ENCODE data around the gene LRTM1. TPM values are rescaled to one million over a fixed set of nuclear protein-coding genes. Genes with fewer than 3 reads are reported as not detected.

The LRTM1 gene
- polyA plus RNA-seq, 1 experiment = not detected

DNA sequence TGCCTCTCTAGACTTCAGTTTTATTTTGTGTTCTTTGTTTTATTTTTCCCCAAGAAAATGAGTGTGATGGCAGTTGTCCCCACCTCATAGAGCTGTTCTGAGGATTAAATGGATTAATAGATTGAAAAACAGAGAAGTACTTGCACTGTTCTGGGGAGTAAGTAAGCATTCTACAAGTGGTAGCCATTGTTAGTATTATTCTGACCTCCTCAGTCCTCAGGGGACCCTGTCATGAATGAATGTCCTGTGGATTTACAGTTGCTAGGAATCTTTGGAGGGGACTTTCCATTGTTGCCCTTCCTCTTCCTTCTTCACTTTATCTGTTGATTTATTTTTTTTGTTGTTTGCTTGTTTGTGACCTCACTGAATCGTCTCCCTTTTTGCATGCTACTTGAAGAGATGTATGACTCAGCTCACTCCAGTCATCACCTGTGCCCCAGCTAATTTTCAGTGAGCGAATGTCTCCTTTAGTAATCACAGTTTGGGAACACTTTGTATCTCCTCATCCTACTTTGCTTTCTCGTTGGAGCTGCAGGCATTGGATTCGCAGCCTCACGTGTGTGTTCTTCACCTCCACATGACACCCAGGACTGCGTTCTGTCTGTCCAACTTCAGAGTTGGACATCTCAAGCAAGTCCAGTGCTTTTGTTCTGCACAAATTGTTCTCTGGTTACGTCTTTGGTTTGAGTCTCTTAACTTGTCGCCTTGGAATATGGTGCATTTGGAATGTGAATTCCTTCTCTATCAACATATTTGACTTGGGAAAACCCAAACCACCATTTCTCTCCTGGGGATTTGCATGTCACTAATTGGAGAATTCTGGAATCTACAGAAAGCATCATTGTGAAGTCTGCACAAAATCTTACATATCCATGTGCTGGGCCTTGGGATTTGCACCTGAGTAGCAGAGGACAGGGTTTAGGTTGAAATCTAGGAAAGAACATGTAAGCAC lies 54.5 kb downstream of the LRTM1 start:
- Histone ChIP-seq H3K36me3 (ENCODE audit: control insufficient read depth, insufficient read depth, low read length) (no peaks in the 10 kb centered on the region), H3K27me3 (ENCODE audit: control insufficient read depth, insufficient read depth, low read length) (no peaks in the 10 kb centered on the region), H3K4me3 (ENCODE audit: low read depth, low read length) (no peak overlapping the region)
- CTCF ChIA-PET = interaction anchor here (1.0 to 1.2 kb wide), 2 partner anchors 73 to 113 kb away, joined by 3 read pairs; no protein-coding TSS in a partner anchor
- TF ChIP-seq, protein P1, sequence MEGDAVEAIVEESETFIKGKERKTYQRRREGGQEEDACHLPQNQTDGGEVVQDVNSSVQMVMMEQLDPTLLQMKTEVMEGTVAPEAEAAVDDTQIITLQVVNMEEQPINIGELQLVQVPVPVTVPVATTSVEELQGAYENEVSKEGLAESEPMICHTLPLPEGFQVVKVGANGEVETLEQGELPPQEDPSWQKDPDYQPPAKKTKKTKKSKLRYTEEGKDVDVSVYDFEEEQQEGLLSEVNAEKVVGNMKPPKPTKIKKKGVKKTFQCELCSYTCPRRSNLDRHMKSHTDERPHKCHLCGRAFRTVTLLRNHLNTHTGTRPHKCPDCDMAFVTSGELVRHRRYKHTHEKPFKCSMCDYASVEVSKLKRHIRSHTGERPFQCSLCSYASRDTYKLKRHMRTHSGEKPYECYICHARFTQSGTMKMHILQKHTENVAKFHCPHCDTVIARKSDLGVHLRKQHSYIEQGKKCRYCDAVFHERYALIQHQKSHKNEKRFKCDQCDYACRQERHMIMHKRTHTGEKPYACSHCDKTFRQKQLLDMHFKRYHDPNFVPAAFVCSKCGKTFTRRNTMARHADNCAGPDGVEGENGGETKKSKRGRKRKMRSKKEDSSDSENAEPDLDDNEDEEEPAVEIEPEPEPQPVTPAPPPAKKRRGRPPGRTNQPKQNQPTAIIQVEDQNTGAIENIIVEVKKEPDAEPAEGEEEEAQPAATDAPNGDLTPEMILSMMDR (IDR thresholded peaks at IDR 0.05; ENCODE audit: insufficient read depth, low read depth, low read length) = no peak
- POLR2A ChIA-PET = no interaction called here
- no peak for DNase-seq (ENCODE audit: low read depth)

DNA sequence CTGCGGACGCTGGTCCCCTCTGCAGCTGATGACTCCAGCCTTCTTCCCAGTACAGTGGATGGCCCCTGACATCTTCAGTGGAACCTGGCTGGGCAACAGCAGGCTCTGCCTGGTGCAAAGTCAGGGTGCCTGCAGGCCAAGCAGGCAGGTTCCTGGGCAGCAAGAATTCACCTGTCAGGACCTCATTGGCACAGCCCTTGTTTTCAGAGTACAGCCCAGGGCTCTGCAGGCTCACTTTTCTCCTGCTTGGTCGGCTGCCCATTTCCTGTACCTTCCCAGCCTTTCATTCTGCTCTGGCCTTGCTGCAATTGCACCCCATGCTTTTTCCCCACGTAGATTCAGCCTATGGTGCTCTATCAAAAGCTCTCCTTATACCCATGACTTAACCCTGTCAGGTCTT lies 56.0 kb downstream of the LRTM1 start:
- H3K27me3 ChIP-seq (ENCODE audit: control insufficient read depth, insufficient read depth, low read length) = no peaks in the 10 kb centered on the region
- H3K36me3 ChIP-seq (ENCODE audit: control insufficient read depth, insufficient read depth, low read length) = no peaks in the 10 kb centered on the region
- no peak for DNase-seq (ENCODE audit: low read depth)
- TF ChIP-seq, protein P1 (IDR thresholded peaks at IDR 0.05; ENCODE audit: insufficient read depth, low read depth, low read length) = no peak
- CTCF ChIA-PET = interaction anchor here (0.8 to 1.0 kb wide), 2 partner anchors 75 to 294 kb away, joined by 3 to 4 read pairs; no protein-coding TSS in a partner anchor
- POLR2A ChIA-PET = no interaction called here
- no peak overlapping the region for H3K4me3 ChIP-seq (ENCODE audit: low read depth, low read length)

DNA sequence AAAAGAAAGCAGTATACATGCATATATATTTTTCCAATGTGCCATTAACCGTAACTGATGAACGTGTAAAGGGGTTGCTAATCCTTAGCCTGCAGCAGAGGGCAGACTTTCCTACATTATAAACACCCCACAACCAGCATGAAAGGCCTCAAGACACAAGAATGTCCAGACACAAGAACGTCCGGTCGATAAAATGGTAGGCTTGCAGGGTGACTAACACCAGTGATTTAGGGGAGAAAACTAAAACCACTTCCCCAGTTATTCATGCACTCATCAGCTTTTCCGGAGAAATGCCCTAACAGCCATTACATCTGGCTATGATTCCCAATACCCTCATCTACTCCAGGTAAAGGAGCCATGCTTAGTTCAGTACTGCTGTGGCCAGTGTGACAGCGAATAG lies 57.4 kb downstream of the LRTM1 start:
- POLR2A ChIA-PET = interaction anchor here (0.6 to 0.7 kb wide), 2 partner anchors 126 to 494 kb away, joined by 3 to 7 read pairs; no protein-coding TSS in a partner anchor
- DNase-seq (ENCODE audit: low read depth) = peak; percentile 88
- TF ChIP-seq, protein P1 (IDR thresholded peaks at IDR 0.05; ENCODE audit: insufficient read depth, low read depth, low read length) = peak; percentile 73
- H3K27me3 ChIP-seq (ENCODE audit: control insufficient read depth, insufficient read depth, low read length) = no peaks in the 10 kb centered on the region
- CTCF ChIA-PET = interaction anchor here (0.8 to 1.6 kb wide), 21 partner anchors 9 to 851 kb away, joined by 3 to 9 read pairs (median 4); no protein-coding TSS in a partner anchor
- H3K4me3 ChIP-seq (ENCODE audit: low read depth, low read length) = no peak overlapping the region
- H3K36me3 ChIP-seq (ENCODE audit: control insufficient read depth, insufficient read depth, low read length) = no peaks in the 10 kb centered on the region
